Breast epithelium (tissue), 4 donors: ENCODE measurements around the gene STAU1. TPM values are rescaled to one million over a fixed set of nuclear protein-coding genes. Genes with fewer than 3 reads are reported as not detected.

Experiments
- DNase-seq, 2 donors: peaks; one replicate each; pipeline ENCODE4 v3.0.0-alpha.2; 2019; ENCODE audit warnings: low spot score in 2 of 2
- H3K27ac ChIP-seq, 2 donors: fragments of 200-600 bp; sonication (generic) in 1 of 2; one replicate each; pipeline ENCODE4 v1.5.1; 2016 to 2019; ENCODE audit warnings: mild to moderate bottlenecking in 1 of 2
- H3K27me3 ChIP-seq, 2 donors: fragments of 200-600 bp; sonication (generic) in 1 of 2; one replicate each; pipeline versions ENCODE4 v1.5.1 to v1.6.0; 2017 to 2019; ENCODE audit warnings: control low read depth in 1 of 2, mild to moderate bottlenecking in 1 of 2
- H3K36me3 ChIP-seq: fragments of 200-600 bp; one replicate; pipeline ENCODE4 v1.5.1; 2019
- H3K4me1 ChIP-seq, 2 donors: fragments of 200-600 bp; sonication (generic); one replicate each; pipeline ENCODE4 v1.5.1; 2016 to 2019; ENCODE audit warnings: control low read depth in 1 of 2
- H3K4me3 ChIP-seq, 3 donors: fragments of 200-600 bp; sonication (generic); 1 replicate in 2 of 3; 2 replicates in 1 of 3; pipeline ENCODE4 v1.5.1; 2016 to 2019; ENCODE audit warnings: mild to moderate bottlenecking in 3 of 3, moderate library complexity in 2 of 3
- H3K9me3 ChIP-seq, 2 donors: fragments of 200-600 bp; sonication (generic) in 1 of 2; one replicate each; pipeline ENCODE4 v1.5.1; 2016 to 2019; ENCODE audit warnings: control low read depth in 1 of 2
- POLR2A ChIP-seq: fragments of 450-650 bp; IDR thresholded peaks from one replicate; pipeline ENCODE4 v1.6.1; 2016; ENCODE audit warnings: antibody characterized with exemption, mild to moderate bottlenecking, moderate library complexity
- POLR2AphosphoS5 ChIP-seq, 3 donors: sonication (generic); formaldehyde crosslinking; IDR thresholded peaks; one replicate each; pipeline ENCODE4 v1.6.1; 2017; ENCODE audit warnings: antibody characterized with exemption in 3 of 3
- intact Hi-C: fragments of 100-400 bp; cut with DNase I; formaldehyde crosslinking; loops from one replicate; pipeline ENCODE4 v1.15.1; 2023; ENCODE audit warnings: low total_unique reads
- total RNA-seq, 3 donors: library from RNA; depleted of rRNA; stranded (reverse); fragments of >200 nt; gene quantifications; one replicate each; pipeline ENCODE4 v1.1.0, GENCODE V29; 2016
- TF ChIP-seq, protein P1 (sequence below), 3 donors: fragments of 450-650 bp; IDR thresholded peaks; one replicate each; pipeline ENCODE4 v1.5.1; 2016 to 2017; ENCODE audit warnings: antibody characterized with exemption in 3 of 3, mild to moderate bottlenecking in 3 of 3, moderate library complexity in 3 of 3

STAU1 gene
- total RNA-seq, 3 donors from 2014 or later = 79.8 to 85.2 (median 79.9) TPM

DNA sequence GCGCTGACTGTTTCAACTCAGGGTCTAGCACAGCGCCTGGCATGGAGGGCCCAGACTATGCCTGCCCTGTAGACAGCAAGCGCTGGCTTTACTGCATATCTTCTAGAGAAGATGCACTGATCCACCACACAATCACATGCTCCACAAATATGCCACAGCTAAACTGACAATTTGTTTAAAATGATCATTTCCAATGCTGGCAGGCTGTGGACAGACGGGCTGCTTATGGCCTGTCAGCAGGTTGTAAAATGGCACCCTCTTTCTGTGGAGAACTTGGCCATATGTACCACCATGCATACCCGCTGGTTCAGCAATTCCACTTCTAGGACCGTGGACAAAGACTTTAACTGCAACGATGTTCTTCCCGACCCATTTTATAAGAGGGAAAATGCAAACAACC is 40.8 kb downstream of the STAU1 start:
- Histone ChIP-seq H3K27me3 (no peaks in the 10 kb centered on the region), H3K27ac (no peak overlapping the region), H3K36me3 (peaks cover 6% of the 10 kb centered on the region), H3K4me3 (no peak overlapping the region), H3K9me3 (no peaks in the 10 kb centered on the region), H3K4me1 (no peaks in the 10 kb centered on the region)
- TF ChIP-seq POLR2A = no peak
- TF ChIP-seq, protein P1, sequence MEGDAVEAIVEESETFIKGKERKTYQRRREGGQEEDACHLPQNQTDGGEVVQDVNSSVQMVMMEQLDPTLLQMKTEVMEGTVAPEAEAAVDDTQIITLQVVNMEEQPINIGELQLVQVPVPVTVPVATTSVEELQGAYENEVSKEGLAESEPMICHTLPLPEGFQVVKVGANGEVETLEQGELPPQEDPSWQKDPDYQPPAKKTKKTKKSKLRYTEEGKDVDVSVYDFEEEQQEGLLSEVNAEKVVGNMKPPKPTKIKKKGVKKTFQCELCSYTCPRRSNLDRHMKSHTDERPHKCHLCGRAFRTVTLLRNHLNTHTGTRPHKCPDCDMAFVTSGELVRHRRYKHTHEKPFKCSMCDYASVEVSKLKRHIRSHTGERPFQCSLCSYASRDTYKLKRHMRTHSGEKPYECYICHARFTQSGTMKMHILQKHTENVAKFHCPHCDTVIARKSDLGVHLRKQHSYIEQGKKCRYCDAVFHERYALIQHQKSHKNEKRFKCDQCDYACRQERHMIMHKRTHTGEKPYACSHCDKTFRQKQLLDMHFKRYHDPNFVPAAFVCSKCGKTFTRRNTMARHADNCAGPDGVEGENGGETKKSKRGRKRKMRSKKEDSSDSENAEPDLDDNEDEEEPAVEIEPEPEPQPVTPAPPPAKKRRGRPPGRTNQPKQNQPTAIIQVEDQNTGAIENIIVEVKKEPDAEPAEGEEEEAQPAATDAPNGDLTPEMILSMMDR (IDR thresholded peaks at IDR 0.05) = no peak
- TF ChIP-seq POLR2AphosphoS5 (IDR thresholded peaks at IDR 0.05) = no peak
- intact Hi-C loops = no loop called here
- DNase-seq = no peak

DNA sequence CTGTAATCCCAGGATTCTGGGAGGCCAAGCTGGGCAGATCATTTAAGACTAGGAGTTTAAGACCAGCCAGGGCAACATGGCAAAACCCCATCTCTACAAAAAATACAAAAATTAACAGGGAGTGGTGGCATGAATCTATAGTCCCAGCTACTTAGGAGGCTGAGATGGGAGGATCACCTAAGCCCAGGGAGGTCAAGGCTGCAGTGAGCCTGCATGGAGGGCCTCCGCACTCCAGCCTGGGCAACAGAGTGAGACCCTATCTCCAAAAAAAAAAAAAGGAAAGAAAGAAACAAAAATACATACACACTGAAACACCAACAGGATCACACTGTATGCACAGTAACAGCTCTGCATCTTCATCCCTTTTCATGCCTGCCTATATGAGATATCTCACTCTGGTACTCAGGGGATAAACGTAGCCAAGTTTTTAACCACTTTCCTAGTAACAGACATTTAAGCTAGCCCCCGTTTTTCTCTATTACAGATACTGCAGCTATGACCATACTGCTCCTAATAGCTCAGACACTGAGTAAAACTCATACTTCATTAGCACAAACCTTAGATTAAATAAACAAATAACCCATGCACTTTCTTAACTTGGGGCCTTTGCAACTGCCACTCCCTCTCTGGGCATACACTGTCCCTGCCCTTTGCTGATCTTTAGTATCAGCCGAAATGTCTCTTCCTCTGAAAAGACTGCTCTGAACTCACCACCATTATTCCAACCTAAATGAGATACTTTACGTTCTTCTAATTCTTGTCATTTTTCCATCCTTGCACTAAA is 41.5 kb downstream of the STAU1 start:
- Histone ChIP-seq H3K9me3 (no peaks in the 10 kb centered on the region), H3K4me3 (no peak overlapping the region), H3K27ac (no peak overlapping the region), H3K36me3 (peaks cover 6% of the 10 kb centered on the region), H3K4me1 (no peaks in the 10 kb centered on the region), H3K27me3 (no peaks in the 10 kb centered on the region)
- TF ChIP-seq, protein P1 (IDR thresholded peaks at IDR 0.05) = no peak
- TF ChIP-seq POLR2A = no peak
- TF ChIP-seq POLR2AphosphoS5 (IDR thresholded peaks at IDR 0.05) = no peak
- intact Hi-C loops = no loop called here
- no peak for DNase-seq

DNA sequence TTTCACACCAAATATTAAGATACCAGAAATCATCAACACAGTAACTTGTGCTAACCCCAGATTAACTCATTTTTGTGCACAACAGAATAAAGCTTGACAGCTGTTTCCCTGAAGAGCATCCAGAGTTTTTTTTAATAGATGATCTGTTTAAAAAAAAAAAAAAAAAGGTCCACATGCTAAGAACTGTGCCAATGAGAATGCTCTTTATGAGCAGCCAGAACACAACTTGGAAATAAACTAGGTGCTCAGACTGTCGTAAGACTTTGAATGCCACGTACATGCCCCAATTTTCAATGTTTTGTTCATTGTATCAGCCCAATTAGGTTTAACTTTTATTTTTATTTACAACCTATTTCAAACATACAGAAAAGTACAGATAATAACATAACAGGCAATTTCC is 47.3 kb downstream of the STAU1 start:
- TF ChIP-seq POLR2AphosphoS5 (IDR thresholded peaks at IDR 0.05) = no peak
- no peak for TF ChIP-seq POLR2A
- TF ChIP-seq, protein P1 (IDR thresholded peaks at IDR 0.05) = no peak
- no peak overlapping the region for H3K27ac ChIP-seq
- no peaks in the 10 kb centered on the region for H3K4me1 ChIP-seq
- intact Hi-C loops = no loop called here
- no peaks in the 10 kb centered on the region for H3K36me3 ChIP-seq
- H3K4me3 ChIP-seq = no peak overlapping the region
- H3K27me3 ChIP-seq = no peaks in the 10 kb centered on the region
- DNase-seq = no peak
- no peaks in the 10 kb centered on the region for H3K9me3 ChIP-seq

DNA sequence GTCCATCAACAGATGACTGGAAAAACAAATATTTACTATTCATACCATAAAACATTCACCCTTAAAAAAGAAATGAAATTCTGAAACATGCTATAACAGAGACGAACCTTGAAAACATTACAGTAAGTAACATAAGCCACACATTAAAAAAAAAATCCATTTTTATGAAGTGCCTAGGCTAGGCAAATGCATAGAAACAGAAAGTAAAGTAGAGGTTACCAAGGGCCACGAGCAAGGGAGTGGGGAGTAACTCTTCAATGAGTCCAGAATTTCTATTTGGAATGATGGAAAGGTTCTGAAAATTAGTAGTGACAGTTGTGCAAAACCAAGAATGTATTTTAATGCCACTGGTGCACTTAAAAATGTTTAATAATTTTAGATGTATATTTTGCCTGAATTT is 47.7 kb downstream of the STAU1 start:
- no peak for DNase-seq
- H3K27me3 ChIP-seq = no peaks in the 10 kb centered on the region
- H3K4me1 ChIP-seq = no peaks in the 10 kb centered on the region
- no peak overlapping the region for H3K4me3 ChIP-seq
- no peaks in the 10 kb centered on the region for H3K9me3 ChIP-seq
- TF ChIP-seq, protein P1 (IDR thresholded peaks at IDR 0.05) = no peak
- no peak for TF ChIP-seq POLR2A
- TF ChIP-seq POLR2AphosphoS5 (IDR thresholded peaks at IDR 0.05) = no peak
- intact Hi-C loops = no loop called here
- no peak overlapping the region for H3K27ac ChIP-seq
- H3K36me3 ChIP-seq = no peaks in the 10 kb centered on the region

DNA sequence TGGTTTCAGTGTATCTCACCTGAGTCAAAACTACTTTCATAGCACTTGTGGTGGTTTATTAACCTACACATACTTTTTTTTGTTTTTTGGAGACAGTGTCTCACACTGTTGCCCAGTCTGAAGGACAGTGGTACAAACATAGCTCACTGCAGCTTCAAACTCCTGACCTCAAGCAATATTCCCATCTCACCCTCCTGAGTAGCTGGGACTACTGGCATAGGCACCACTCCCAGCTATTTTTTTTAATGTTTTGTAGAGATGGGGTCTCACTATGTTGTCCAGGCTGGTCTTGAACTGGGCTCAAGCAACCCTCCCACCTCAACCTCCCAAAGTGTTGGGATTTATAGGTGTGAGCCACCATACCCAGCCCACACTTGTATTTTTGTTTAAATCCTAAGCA is 49.7 kb downstream of the STAU1 start:
- no peak for DNase-seq
- intact Hi-C loops = no loop called here

More for the DNA sequence above, 49.7 kb downstream of the STAU1 start:
- Histone ChIP-seq H3K9me3 (no peaks in the 10 kb centered on the region), H3K27me3 (no peaks in the 10 kb centered on the region), H3K27ac (no peak overlapping the region), H3K4me1 (no peaks in the 10 kb centered on the region), H3K36me3 (no peaks in the 10 kb centered on the region), H3K4me3 (no peak overlapping the region)
- TF ChIP-seq, protein P1 (IDR thresholded peaks at IDR 0.05) = no peak
- TF ChIP-seq POLR2AphosphoS5 (IDR thresholded peaks at IDR 0.05) (no peak), POLR2A (no peak)
